Upper lobe of left lung (tissue), 6 donors: Measurements from ENCODE around the gene ELAC1. TPM values are rescaled to one million over a fixed set of nuclear protein-coding genes. Genes with fewer than 3 reads are reported as not detected.

Experiments
- ATAC-seq, 2 donors: fragments of 200-7000 bp; cut with Tn5 transposase; one replicate each; pipeline ENCODE4 v1.9.1; 2022; ENCODE audit warnings: mild to moderate bottlenecking in 2 of 2, moderate library complexity in 2 of 2; ENCODE audit not compliant: low FRiP score in 2 of 2
- DNase-seq, 2 donors: peaks; one replicate each; pipeline ENCODE4 v3.0.0-alpha.2; 2019 to 2020
- H3K27ac ChIP-seq, 4 donors: fragments of 200-600 bp; sonication (generic); one replicate each; pipeline ENCODE4 v1.5.1; 2016 to 2019
- H3K27me3 ChIP-seq, 4 donors: fragments of 200-600 bp; sonication (generic); one replicate each; pipeline ENCODE4 v1.5.1; 2017 to 2019
- H3K36me3 ChIP-seq, 4 donors: fragments of 200-600 bp; sonication (generic); one replicate each; pipeline ENCODE4 v1.5.1; 2016 to 2019
- H3K4me1 ChIP-seq, 4 donors: fragments of 200-600 bp; sonication (generic); one replicate each; pipeline ENCODE4 v1.5.1; 2018 to 2019
- H3K4me3 ChIP-seq, 4 donors: fragments of 200-600 bp; sonication (generic); one replicate each; pipeline ENCODE4 v1.5.1; 2017 to 2019; ENCODE audit warnings: mild to moderate bottlenecking in 2 of 4, moderate library complexity in 1 of 4
- H3K9me3 ChIP-seq, 4 donors: fragments of 200-600 bp; sonication (generic); one replicate each; pipeline ENCODE4 v1.5.1; 2018 to 2019
- CTCF ChIP-seq, 6 experiments: fragments of 450-650 bp in 4 of 6; fragments of 200-600 bp in 2 of 6; sonication (generic) in 2 of 6; IDR thresholded peaks; one replicate each; pipeline ENCODE4 v1.5.1; 2016 to 2019; ENCODE audit warnings: antibody characterized with exemption in 6 of 6
- EP300 ChIP-seq, 4 donors: sonication (generic); formaldehyde crosslinking; IDR thresholded peaks; one replicate each; pipeline ENCODE4 v1.5.1; 2017; ENCODE audit warnings: antibody characterized with exemption in 4 of 4, control low read depth in 2 of 4
- POLR2A ChIP-seq, 4 donors: fragments of 450-650 bp; IDR thresholded peaks; one replicate each; pipeline ENCODE4 v1.5.1; 2016 to 2017; ENCODE audit warnings: antibody characterized with exemption in 4 of 4, mild to moderate bottlenecking in 2 of 4
- POLR2AphosphoS5 ChIP-seq, 2 donors: sonication (generic); formaldehyde crosslinking; IDR thresholded peaks; one replicate each; pipeline ENCODE4 v1.5.1; 2017; ENCODE audit warnings: antibody characterized with exemption in 2 of 2
- WGBS, 2 donors: methylation state at CpG; one replicate each; pipeline ENCODE4 v1.1.5; 2017 to 2018; 5-methylcytosine and 5-hydroxymethylcytosine counted together
- total RNA-seq, 6 donors: library from RNA; depleted of rRNA in 4 of 6; stranded (reverse); fragments of >200 nt in 4 of 6; gene quantifications; one replicate each; pipeline versions ENCODE4 v1.1.0 to v1.2.1, GENCODE V29; 2016 to 2021
- donor health status: DM: no; HTN: no; CAD: no; lungs with moderate emphysema.
- donor health status: DM: no; HTN: yes; CAD: no; lungs with severe emphysema.

The ELAC1 gene, protein sequence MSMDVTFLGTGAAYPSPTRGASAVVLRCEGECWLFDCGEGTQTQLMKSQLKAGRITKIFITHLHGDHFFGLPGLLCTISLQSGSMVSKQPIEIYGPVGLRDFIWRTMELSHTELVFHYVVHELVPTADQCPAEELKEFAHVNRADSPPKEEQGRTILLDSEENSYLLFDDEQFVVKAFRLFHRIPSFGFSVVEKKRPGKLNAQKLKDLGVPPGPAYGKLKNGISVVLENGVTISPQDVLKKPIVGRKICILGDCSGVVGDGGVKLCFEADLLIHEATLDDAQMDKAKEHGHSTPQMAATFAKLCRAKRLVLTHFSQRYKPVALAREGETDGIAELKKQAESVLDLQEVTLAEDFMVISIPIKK
- 10 to 100 TPM in 1 of 6 donors, 1 to 10 TPM in 5; 2.3 to 11.9 (median 9.3) TPM for total RNA-seq

GRCh38 chr18:50967714-50968661 lies at the start of gene ELAC1:
Gene ELAC1 (plus strand): TSS chr18:50968040. CDS start chr18:50974405, 6,365 bp downstream.
- 0 to 1% methylated on average over 11 to 44 of the region's 84 CpGs for WGBS, 2 donors
- ATAC-seq, result peak; percentile 96 to 99
- peak; percentile 87 to 96 for DNase-seq

GRCh38 chr18:50918153-50918552 lies 49.7 kb upstream of the ELAC1 start:
- Histone ChIP-seq H3K4me3 (no peak overlapping the region), H3K4me1 (peaks cover 0 to 6% (median 0%) of the 10 kb centered on the region in 4 donors), H3K27ac (no peak overlapping the region), H3K36me3 (peaks cover 0 to 55% (median 15%) of the 10 kb centered on the region in 4 donors), H3K9me3 (no peaks in the 10 kb centered on the region), H3K27me3 (no peaks in the 10 kb centered on the region)
- 89 to 90% methylated on average over 5 of the region's 5 CpGs for WGBS, 2 donors
- no peak for TF ChIP-seq POLR2A (IDR thresholded peaks at IDR 0.05)
- TF ChIP-seq CTCF (IDR thresholded peaks at IDR 0.05), result no peak
- no peak for TF ChIP-seq POLR2AphosphoS5 (IDR thresholded peaks at IDR 0.05)
- TF ChIP-seq EP300 (IDR thresholded peaks at IDR 0.05), result no peak
- ATAC-seq (no peak), DNase-seq (no peak)

More at GRCh38 chr18:50967714-50968661, at the start of gene ELAC1:
- TF ChIP-seq CTCF (IDR thresholded peaks at IDR 0.05) (peak in 4 of 6 experiments; percentile 5 to 42 (median 12)), EP300 (IDR thresholded peaks at IDR 0.05) (no peak), POLR2AphosphoS5 (IDR thresholded peaks at IDR 0.05) (peak; percentile 82 to 90), POLR2A (IDR thresholded peaks at IDR 0.05) (peak; percentile 86 to 99 (median 94))
- Histone ChIP-seq H3K36me3 (no peaks in the 10 kb centered on the region), H3K27me3 (no peaks in the 10 kb centered on the region), H3K4me3 (peak within 1 kb of the TSS; percentile 77 to 95 (median 86)), H3K27ac (peak within 1 kb of the TSS; percentile 96 to 100 (median 98)), H3K4me1 (peaks cover 12 to 18% (median 16%) of the 10 kb centered on the region in 4 donors), H3K9me3 (peaks cover 0 to 1% (median under 1%) of the 10 kb centered on the region in 4 donors)

DNA sequence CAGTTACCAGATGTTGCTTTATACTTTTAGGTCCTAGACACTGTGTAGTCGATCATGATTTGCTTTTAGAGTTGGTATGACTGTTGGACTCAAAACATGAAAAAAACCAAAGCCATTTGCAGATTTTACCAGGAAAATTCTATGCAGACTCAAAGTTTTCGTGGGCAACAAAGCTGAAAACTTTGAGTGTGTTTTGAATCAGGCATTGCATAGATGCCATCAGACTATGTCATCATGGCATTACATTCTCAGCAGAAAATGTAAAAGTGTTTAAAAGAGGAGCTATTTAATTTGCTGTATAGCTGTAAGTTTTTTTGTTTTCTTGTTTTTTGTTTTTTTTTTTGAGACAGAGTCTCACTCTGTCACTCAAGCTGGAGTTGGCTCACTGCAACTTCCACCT lies 43.5 kb upstream of the ELAC1 start:
- H3K9me3 ChIP-seq, result no peaks in the 10 kb centered on the region
- TF ChIP-seq EP300 (IDR thresholded peaks at IDR 0.05), result no peak
- H3K27ac ChIP-seq, result no peak overlapping the region
- no peaks in the 10 kb centered on the region for H3K4me1 ChIP-seq
- ATAC-seq (no peak), DNase-seq (no peak)
- WGBS, 2 donors, result 94 to 96% methylated on average over 2 of the region's 2 CpGs
- no peak overlapping the region for H3K4me3 ChIP-seq
- H3K27me3 ChIP-seq, result no peaks in the 10 kb centered on the region
- H3K36me3 ChIP-seq, result peaks cover 0 to 74% (median 21%) of the 10 kb centered on the region in 4 donors

- H3K27me3 ChIP-seq, result no peaks in the 10 kb centered on the region
- ATAC-seq (no peak), DNase-seq (no peak)
- H3K36me3 ChIP-seq, result peaks cover 0 to 62% (median 16%) of the 10 kb centered on the region in 4 donors
- no peak for TF ChIP-seq POLR2AphosphoS5 (IDR thresholded peaks at IDR 0.05)
- TF ChIP-seq EP300 (IDR thresholded peaks at IDR 0.05), result no peak
- no peak for TF ChIP-seq POLR2A (IDR thresholded peaks at IDR 0.05)
- no peak for TF ChIP-seq CTCF (IDR thresholded peaks at IDR 0.05)
- H3K4me1 ChIP-seq, result no peaks in the 10 kb centered on the region
- no peaks in the 10 kb centered on the region for H3K9me3 ChIP-seq
- H3K27ac ChIP-seq, result no peak overlapping the region
- no peak overlapping the region for H3K4me3 ChIP-seq
Measured at GRCh38 chr18:50926521-50926920, 41.3 kb upstream of the ELAC1 start.

- Histone ChIP-seq H3K27ac (no peak overlapping the region), H3K4me3 (no peak overlapping the region), H3K36me3 (peaks cover 0 to 49% (median 18%) of the 10 kb centered on the region in 4 donors), H3K27me3 (no peaks in the 10 kb centered on the region), H3K4me1 (no peaks in the 10 kb centered on the region), H3K9me3 (no peaks in the 10 kb centered on the region)
- ATAC-seq (no peak), DNase-seq (no peak)
- TF ChIP-seq EP300 (IDR thresholded peaks at IDR 0.05) (no peak), CTCF (IDR thresholded peaks at IDR 0.05) (no peak), POLR2A (IDR thresholded peaks at IDR 0.05) (no peak), POLR2AphosphoS5 (IDR thresholded peaks at IDR 0.05) (no peak)
- 88 to 98% methylated on average over 2 of the region's 2 CpGs for WGBS, 2 donors
Measured at GRCh38 chr18:50928551-50928950, 39.3 kb upstream of the ELAC1 start.
